GM21526 (cell line): ENCODE data around the gene CAPN2.

Source experiments
- ATAC-seq: cut with Tn5 transposase; IDR thresholded peaks from one replicate; pipeline ENCODE4 v1.9.1; 2021; ENCODE audit warnings: moderate library complexity; ENCODE audit not compliant: unreplicated experiment, low FRiP score

The CAPN2 gene

DNA sequence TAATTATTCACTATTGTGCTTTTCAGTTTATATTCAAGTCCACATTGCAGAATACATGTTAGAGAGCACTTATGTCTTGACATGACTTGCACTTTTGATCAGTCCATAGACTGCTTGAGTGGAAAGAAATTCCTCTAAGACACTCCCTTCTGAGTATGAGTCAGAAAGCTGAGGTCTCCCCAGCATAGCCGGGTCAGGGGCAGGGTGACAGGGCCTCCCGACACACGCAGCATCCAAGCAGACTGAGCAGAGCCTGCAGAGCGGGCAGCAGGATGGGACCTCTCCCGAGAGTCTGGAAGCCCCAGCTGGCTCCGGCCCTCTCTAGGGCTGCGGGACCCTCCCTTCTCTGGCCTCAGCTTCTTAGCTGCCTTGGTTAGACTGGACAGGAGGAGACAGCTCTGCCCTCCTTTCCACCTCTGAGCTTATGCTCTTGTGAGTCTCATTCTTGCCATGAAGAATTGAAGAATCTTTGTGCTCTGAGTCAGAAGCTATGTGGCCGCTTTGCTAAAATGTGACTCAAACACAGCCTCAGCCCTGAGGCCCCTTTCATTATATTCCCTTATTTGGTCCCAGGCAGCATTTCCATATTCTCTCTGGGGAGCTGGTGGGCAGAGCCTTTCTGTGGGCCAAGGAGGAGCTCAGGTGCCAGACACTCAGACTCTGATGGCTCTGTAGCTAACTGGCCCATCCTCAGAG is 11.2 kb upstream of the CAPN2 start:
- ATAC-seq = no peak

DNA sequence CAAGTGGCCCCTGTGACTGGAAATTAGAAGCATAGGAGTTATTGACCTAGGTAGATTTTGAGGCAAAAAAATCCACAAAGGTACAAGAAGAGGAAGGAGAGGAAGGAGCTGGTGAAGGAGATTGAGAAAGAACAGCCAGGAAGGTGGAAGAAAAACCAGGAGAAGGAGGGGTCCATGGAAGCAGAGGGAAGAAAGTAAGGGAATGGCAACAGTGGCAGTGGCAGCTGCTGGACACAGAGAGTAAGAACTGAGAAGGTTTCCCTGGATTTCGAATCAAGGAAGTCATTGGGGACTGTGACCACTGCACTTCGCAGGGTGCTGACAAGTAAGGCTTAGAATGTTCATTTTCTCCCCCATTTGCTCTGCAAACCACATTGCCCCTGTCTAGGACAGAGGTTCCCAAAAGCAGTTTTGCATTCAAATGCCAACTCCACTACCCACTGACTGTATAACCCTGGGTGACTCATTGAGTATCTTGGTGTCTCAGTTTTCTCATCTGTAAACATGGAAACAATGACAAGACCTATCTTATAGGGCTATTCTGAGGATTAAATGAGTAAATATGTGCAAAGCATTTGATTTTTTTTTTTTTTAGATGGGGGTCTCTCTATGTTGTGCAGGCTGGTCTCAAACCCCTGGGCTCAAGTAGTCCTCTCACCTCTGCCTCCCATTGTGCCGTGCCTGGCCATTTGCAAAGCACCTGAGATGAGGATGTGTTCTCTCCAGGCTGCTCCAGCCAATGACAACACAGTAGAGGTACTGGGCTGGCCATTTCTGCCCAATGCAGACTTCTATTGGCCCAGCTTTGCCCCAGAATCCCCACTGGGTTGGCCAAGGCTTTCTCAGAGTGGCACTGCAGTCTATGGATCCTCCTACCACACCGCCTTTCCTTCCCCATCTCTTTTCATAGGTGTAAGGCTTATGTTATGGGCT is 9.3 kb upstream of the CAPN2 start:
- no peak for ATAC-seq

DNA sequence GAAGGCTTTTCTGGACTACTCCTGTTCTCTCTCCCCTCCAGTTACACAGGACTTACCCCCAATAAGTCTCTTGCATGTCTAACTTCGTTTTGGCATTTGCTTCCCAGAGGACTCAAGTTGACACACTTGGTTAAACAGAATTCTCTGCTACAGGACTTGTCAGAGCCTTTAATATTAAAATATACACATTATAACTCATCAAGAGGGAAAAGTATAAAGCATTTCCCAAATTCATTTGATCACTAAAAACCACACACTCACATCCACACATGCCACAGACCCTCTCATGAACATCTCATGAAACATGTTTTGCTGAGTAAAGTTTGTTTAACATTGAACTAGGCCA is 8.7 kb upstream of the CAPN2 start:
- ATAC-seq = no peak

DNA sequence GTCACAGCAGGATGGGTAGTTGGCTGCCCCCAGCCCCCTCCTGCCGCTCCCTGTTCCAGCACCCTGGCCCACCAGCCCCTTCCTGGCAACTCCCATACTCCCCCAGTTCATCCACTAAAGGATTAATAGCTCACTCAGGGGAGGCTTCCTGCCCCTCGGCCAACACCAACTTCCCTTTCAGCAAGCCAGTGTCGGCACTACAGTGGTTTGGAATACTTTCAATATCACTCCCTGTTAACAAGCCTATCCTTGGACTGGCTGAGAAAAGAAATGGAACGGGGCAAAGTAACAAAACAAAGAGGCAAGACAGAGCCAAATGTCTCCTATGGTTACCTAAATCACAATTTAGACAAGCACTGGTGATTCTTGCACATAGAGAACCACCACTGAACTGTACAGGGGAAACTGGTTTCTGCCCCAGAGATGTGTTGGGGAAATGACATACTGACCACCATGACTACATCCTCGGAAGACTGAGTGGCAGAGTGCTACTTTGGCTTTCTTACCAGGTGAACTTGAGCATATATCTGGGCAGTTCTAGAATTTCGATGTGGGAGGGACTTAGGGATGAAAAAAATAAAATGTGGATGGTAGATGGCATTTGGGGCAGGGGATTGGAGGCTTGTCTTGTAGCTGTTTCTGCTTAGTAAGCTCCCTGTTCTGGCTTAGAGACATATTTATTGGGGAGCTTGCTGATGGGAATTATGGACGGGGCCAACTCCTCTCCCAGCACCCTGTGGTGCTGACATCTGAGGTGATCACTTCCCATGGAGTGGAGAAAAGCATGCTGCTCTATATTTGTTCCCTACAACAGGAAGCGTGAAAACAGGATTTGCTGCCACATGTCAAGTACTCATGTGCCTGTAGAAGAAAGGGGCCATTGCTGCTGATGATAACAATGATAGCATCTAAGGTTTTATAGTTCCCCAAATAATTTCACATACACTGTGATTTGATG is 7.1 kb upstream of the CAPN2 start:
- no peak for ATAC-seq

DNA sequence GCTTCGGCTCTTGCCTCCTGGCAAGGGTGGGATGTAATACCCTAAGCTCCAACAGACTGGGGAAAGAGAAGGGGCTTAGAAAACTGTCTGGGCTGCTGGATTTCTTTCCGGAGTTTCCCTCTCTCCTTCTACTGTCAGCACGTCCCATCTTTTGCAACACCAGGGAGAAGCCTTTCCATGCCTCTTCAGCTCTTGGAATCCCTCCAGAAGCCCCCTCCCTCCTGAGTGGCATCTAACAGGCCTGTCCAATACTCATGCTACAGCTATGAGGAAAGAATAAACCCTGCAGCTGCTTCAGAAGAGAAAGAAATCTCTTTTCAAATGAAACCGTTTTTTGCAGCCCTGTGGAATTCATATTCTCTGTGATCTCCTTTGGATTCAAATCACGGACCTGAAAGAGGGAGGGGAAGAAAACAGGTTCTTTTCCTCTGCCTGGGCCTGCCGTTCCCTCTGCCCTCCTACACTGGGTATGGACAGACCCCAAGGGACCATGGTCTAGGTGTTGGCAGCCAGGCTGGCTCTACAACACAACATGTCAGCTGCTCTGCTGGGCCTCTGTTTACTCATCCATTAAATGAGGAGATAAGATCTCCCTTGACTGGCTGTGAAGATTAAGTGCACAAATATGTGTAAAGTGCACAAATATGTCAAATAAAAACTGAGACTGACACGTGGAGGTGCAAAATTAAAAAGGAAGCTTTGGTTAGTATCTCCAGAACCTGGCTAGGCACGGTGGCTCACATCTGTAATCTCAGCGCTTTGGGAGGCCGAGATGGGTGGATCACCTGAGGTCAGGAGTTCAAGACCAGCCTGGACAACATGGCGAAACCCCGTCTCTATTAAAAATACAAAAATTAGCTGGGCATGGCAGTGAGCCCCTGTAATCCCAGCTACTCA is 6.0 kb upstream of the CAPN2 start:
- ATAC-seq = no peak

DNA sequence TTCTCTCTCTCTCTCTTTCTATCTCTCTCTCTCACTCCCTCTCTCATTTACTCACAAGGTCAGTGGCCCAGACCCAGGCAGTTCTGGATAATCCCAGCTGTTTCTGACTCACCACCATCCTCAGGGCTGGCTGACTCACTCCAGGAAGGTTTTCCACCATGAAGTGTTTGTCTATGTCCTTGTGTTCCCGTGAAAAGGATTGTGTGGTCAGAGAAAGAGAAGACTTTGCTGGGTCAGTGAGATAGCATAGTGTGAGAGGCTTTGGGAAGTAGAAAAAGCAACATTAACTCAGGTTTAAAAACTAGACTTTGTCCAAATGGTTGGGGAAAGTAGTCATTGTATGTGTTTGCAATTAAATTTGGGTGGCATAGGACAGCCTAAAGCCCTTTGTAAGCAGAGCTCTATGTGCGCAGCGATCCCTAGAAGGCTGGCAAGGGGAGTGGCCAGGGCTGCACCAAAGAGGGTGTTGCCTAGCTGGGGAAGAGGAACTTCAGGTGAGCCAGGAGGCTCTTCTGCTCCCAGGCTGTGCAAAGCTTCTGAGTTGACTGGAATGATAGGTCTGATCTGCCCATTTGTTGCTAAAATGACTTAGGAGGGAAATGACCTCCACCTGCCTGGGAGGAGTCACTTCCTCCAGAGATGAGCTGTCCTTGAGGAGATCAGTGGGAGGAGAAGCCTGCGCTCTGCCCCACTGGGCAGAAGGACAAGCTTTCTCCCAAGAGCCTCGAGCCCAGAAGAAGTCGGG is 4.9 kb upstream of the CAPN2 start:
- no peak for ATAC-seq

DNA sequence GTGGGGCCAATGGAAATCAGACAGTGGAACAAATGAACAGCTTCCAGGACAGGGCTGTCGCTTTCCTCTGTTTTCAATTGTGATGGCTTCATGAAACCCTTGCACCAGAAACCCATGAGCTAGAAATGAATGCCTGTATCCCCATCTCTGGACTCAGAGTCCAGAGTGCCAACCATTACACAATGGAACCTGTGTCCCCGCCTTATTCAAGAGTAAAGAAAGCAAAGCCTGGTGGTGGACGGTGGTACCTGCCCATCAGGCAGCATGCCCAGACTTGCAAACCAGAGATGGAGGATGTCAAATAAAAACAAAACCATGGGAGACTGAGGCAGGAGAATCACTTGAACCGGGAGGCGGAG is 4.4 kb upstream of the CAPN2 start:
- no peak for ATAC-seq

DNA sequence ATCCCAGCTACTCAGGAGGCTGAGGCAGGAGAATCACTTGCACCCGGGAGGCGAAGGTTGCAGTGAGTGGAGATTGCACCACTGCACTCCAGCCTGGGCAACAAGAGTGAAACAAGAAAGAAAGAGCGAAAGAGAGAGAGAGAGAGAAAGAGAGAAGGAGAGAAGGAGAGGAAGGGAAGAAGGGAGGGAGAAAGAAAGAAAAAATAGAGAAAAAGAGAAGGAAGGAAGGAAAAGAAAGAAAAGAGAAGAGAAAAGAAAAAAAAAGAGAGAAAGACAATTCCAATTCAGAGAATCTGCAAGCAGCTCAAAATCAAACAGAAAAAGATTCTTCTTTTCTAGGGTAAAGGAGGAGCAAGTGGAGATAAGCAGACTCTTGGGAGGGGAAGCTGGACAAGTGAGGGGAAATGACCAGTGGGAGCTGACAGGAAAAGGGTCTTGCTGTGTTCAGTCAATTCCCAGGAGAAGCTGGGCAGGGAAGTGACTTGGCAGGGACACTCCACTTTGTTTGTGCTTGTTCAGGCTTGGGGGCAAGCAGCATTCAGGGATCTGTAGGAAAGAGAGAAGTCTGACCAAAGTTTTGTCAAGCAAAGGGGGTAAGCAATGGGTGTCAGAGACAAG is 3.6 kb upstream of the CAPN2 start:
- ATAC-seq = no peak

DNA sequence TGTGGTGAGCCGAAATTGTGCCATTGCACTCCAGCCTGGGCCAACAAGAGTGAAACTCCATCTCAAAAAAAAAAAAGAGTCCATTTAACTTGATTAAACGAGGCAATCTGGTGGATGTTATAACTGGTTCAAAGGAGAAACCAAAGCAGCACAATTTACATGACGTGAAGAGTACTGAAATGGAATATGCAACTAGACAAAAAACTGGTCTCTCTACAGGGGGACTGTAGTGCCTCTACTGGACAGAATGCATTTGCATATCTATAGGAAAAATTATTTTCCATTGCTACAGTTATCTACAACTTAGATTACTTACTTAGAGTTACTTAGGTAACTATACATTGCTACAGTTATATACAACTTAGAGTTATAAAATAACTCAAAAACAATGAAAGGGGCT is 2.7 kb upstream of the CAPN2 start:
- no peak for ATAC-seq

DNA sequence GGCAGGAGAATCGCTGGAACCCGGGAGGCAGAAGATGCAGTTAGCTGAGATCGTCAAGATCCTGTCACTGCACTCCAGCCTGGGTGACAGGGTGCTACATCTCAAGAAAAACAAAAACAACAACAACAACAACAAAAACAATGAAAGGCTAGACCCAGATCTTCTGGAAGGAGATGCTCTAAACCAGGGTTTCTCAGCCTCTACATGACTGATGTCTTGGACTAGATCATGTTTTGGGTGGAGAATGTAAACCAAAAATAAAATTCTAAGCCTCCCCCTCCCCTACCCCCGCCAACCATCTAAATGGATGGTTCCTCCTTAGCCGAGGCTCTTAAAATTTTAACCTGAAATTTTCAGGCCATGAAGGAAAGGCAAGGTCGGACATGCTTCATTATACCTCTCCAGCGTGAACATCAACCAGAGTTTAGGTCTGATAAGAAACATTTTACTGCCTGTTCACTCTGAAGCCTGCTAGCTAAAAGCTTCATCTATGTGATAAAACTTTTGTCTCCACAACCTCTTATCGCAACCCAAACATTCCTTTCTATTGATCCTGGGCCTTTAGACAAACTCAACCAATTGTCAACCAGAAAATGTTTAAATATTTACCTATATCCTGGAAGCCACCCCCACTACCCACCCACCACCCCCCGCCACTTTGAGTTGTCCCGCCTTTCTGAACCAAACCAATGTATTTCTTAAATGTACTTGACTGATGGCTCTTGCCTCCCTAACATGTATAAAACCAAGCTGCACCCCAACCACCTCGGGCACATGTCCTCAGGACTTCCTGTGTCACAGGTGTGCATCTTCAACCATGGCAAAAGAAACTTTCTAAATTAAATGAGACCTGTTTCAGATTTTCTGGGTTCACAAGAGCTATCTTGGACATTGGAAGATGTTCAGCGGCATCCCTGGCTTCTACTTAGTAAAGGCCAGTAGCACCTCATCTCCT is 1.9 kb upstream of the CAPN2 start:
- ATAC-seq = no peak

DNA sequence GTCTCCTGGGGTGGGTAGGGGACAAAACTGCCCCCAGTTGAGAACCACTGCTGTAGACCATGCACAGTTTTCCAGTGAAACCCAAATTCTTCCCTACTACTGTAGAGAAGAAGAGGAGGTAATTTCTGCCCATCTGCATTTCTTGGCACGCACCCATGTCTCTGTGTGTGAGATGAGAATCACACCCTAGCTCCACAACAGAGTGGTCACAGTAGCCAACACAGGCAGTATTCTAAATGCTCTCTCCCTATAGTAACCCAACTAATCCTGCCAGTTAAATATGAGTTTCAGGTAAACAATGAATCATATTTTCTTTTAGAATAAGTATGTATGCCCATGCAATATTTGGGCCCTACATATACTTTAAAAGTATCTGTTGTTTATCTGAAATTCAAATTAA is 1.2 kb upstream of the CAPN2 start:
- ATAC-seq = no peak

DNA sequence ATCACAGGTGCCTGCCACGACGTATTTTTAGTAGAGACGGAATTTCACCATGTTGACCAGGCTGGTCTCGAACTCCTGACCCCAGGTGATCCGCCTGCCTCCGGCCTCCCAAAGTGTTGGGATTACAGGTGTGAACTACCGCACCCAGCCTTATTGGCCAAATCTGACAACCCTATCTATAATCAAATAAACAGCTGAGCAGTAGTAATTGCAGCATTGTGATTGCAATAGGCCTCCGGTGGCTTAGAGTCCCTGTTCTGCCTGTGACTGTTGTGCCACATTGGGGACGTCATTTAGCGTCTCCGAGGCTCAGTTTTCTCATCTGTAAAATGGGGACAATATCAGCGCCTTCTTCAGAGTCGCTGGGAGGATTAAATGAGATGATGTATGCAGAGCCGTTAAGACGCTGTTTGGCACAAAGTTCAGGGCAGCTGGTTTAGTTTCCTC is 569 bp upstream of the CAPN2 start:
- no peak for ATAC-seq

DNA sequence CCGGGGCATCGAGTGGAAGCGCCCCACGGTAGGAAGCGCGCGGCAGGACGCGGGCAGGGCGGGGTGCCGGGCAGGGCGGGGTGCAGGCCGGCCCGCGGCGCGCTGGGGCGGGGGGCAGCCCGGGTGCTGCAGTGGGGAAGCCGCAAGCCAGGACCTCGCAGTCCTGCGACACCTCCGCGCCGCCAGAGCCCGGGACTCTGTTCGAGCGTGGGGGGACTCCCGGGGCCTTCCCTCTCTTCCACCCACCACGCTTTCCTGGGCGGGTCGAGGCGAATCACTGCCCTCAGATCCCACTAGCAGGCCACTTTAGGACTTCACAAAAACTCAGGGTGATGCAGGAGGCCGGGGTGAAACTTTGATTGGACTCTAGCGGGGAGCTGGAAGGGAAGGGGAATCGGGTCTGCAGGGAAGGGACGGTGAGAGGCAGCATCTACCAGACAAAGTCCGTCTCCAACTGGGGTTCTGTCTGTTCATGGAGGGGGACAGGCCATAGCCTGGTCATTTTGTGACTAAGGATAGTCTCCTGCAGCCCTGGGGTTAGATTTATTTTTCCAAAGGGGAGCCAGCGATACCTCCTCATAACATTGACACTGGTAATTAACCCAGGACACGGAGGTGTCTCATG is 623 bp downstream of the CAPN2 start:
- peak; percentile 20 for ATAC-seq

DNA sequence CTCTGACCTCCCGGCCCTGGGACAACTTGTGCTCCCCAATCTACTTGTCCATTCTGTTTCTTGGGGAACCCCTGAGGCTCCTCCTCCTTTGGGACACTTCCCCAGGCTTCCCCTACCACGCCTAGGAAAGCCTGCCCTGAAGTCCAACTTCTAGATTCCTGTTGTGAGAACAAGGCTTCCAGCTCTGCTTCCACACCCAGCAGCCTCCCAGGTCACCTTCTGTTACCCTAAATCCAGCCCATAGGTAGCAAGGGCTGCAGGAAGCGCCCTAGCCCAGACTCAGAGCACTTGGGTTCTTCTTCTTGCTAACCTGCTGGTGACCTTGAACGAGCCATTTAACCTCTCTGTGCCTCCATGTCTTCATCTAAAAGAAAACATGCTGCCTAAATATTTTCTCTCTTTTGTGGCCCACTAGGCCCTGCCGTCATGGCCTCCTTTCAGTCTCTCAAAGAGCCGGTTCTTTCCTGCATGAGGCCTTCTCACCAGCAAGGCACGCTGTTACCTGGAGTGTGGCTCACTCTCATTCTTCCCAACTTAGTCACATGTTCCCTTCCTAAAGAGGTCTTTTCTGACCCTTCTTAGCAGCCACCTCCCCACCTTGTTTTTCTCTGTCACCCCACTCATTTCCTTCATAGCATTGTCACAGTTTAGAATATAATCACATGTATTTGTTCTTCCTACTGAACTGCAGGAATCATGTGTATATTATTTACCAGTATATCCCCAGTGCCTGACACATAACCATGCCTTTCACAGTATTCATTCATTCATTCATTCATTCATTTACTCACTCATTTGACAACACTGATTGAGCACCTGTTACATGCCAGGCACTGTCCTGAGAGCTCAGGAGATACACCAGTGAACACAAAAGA is 1.4 kb downstream of the CAPN2 start:
- no peak for ATAC-seq

DNA sequence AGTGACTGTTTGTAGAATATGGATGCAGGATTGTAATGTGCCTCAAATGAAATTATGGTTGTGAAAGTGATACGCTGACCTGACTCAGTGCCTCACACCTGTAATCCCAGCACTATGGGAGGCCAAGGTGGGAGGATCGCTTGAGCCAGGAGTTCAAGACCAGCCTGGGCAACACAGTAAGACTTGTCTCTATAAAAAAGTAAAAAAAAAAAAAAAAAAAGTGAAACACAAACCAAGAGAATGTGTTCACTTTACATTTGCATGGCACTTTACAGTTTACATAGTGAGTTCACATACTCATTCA is 2.0 kb downstream of the CAPN2 start:
- no peak for ATAC-seq

DNA sequence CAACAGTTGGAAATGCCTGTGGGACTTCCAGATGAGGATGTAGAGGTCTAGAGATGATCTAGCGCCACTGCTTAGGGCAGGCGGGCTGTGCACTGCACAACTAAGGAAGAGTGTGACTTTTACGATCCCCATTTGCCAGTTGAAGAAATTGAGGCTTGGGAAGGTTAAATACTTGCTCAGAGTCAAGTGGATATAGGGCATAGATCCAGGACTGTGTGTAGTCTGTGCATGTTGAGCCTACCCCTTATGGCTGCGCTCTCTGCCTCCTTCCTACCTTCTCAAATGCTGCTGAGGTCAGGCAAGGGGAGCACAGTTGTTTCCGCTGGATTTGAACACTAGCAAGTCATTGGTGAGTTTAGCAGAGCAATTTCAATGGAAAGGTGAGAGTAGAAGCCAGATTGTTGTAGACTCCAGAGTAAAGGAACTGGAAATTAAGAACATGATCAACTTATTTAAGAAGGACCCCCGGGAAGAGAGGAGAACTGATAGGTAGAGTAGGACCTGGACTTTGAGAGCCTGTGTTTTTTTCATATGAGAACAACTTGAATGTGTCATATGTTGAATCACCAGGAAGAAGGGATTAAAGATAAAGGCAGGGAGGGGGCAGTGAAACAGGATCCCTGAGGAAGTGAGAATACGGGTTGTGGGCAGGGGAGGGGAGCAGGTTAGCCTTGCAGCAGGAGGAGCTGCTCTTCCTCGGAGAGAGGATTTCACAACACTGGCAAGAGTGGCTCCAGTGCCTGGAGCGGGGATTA is 2.7 kb downstream of the CAPN2 start:
- no peak for ATAC-seq
